Kidney (tissue), 14 donors: ENCODE measurements around the gene SH3PXD2A. TPM values are rescaled to one million over a fixed set of nuclear protein-coding genes. Genes with fewer than 3 reads are reported as not detected.

ENCODE experiments used
- DNase-seq, 5 donors: peaks; one replicate each; pipeline ENCODE4 v3.0.0-alpha.2; 2013 to 2020
- FAIRE-seq: peaks from 2 replicates; lab custom pipeline; 2012; peaks lifted over from hg19 to GRCh38; lab: Jason Lieb, UNC
- H3K27ac ChIP-seq, 2 donors: one replicate each; pipeline ENCODE4 v1.7.0; 2013; ENCODE audit warnings: low read depth in 2 of 2, low read length in 2 of 2, inconsistent platforms in 1 of 2
- H3K27me3 ChIP-seq: one replicate; pipeline ENCODE4 v1.7.1; 2013; ENCODE audit warnings: low read length, inconsistent platforms; ENCODE audit not compliant: control insufficient read depth, insufficient read depth
- H3K36me3 ChIP-seq, 3 donors: one replicate each; pipeline versions ENCODE4 v1.7.0 to v1.7.1; 2013; ENCODE audit warnings: low read length in 3 of 3, control low read depth in 1 of 3, inconsistent platforms in 1 of 3; ENCODE audit not compliant: insufficient read depth in 3 of 3, control insufficient read depth in 2 of 3
- H3K4me1 ChIP-seq, 3 donors: one replicate each; pipeline versions ENCODE4 v1.7.0 to v1.7.1; 2013; ENCODE audit warnings: low read length in 3 of 3, inconsistent platforms in 1 of 3, low read depth in 1 of 3; ENCODE audit not compliant: control insufficient read depth in 2 of 3, insufficient read depth in 2 of 3
- H3K4me3 ChIP-seq, 3 donors: one replicate each; pipeline versions ENCODE4 v1.7.0 to v1.8.1; 2013; ENCODE audit warnings: low read length in 3 of 3, control low read depth in 1 of 3, inconsistent platforms in 1 of 3
- H3K9ac ChIP-seq, 3 donors: one replicate each; pipeline versions ENCODE4 v1.7.0 to v1.7.1; 2013; ENCODE audit warnings: low read length in 3 of 3, control low read depth in 1 of 3, inconsistent platforms in 1 of 3
- H3K9me3 ChIP-seq, 3 donors: one replicate each; pipeline versions ENCODE4 v1.7.0 to v1.7.1; 2013; ENCODE audit warnings: low read length in 3 of 3, control low read depth in 1 of 3, inconsistent platforms in 1 of 3; ENCODE audit not compliant: control insufficient read depth in 2 of 3, insufficient read depth in 1 of 3
- intact Hi-C: fragments of 100-400 bp; cut with DNase I; formaldehyde crosslinking; loops from one replicate; pipeline ENCODE4 v1.11.1; 2022
- polyA plus RNA-seq: library from polyadenylated mRNA; stranded (reverse); fragments of 350-450 nt; fragmentation: Illumina TruSeq; extraction: RNeasy Lipid Tissue Mini Kit (QIAGEN cat#74804); gene quantifications from one replicate; pipeline ENCODE4 v1.2.3, GENCODE V29; 2014; ENCODE audit warnings: low read depth, low replicate concordance; ENCODE audit not compliant: insufficient read depth
- total RNA-seq: library from RNA; stranded (reverse); fragmentation: NEBNext Ultra II Directional; extraction: Animal tissue kit (Norgen Biotek cat#: 25700); gene quantifications from one replicate; pipeline ENCODE4 v1.2.1, GENCODE V29; 2021
- TF ChIP-seq, protein P1 (sequence below): IDR thresholded peaks from 3 replicates; pipeline ENCODE4 v1.5.1; 2012; ENCODE audit warnings: mild to moderate bottlenecking, moderate library complexity, borderline replicate concordance; ENCODE audit not compliant: insufficient read depth; ENCODE audit errors: extremely low read depth
- donor health status: control.
- donor health status: control.
- donor health status: control.
- donor health status: control.
- donor health status: control.
- donor health status: DM: yes; HTN: yes; CAD: no.
- donor health status: Normal renal cell carcinoma (clear cell type).

The SH3PXD2A gene
- total and polyA plus RNA-seq, 2 donors from 2014 or later, result 2.4 to 20.1 TPM

DNA sequence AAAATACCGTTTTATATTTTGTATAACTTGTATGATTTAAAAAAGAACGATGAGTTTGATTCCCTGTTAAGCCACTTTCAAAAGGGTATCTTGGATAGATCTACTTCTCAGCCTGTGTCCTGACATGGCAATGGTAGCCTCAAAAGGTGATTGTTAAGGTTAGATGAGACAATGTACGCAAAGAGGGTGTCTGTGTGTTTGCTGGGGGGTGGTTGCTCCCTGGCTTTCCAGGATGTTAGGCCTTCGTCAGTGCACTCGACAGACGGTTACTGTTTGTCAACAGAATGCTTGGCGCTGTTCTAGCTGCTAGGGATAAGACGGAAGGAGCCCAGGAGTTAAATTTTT is 271.5 kb downstream of the SH3PXD2A start:
- FAIRE-seq, result no peak
- no peak overlapping the region for H3K27ac ChIP-seq
- intact Hi-C loops, result no loop called here

GRCh38 chr10:103582331-103583123 is 272.8 kb downstream of the SH3PXD2A start:
- TF ChIP-seq, protein P1, sequence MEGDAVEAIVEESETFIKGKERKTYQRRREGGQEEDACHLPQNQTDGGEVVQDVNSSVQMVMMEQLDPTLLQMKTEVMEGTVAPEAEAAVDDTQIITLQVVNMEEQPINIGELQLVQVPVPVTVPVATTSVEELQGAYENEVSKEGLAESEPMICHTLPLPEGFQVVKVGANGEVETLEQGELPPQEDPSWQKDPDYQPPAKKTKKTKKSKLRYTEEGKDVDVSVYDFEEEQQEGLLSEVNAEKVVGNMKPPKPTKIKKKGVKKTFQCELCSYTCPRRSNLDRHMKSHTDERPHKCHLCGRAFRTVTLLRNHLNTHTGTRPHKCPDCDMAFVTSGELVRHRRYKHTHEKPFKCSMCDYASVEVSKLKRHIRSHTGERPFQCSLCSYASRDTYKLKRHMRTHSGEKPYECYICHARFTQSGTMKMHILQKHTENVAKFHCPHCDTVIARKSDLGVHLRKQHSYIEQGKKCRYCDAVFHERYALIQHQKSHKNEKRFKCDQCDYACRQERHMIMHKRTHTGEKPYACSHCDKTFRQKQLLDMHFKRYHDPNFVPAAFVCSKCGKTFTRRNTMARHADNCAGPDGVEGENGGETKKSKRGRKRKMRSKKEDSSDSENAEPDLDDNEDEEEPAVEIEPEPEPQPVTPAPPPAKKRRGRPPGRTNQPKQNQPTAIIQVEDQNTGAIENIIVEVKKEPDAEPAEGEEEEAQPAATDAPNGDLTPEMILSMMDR, result no peak
- DNase-seq (no peak), FAIRE-seq (no peak)
- Histone ChIP-seq H3K9me3 (no peaks in the 10 kb centered on the region), H3K4me3 (no peak overlapping the region), H3K9ac (no peak overlapping the region), H3K36me3 (no peaks in the 10 kb centered on the region), H3K27ac (no peak overlapping the region), H3K4me1 (peaks cover 0 to 4% (median 0%) of the 10 kb centered on the region in 3 donors), H3K27me3 (peaks cover 2% of the 10 kb centered on the region)
- intact Hi-C loops, result no loop called here

More for the DNA sequence above, 271.5 kb downstream of the SH3PXD2A start:
- no peak overlapping the region for H3K9ac ChIP-seq
- no peak for DNase-seq
- H3K4me1 ChIP-seq, result peaks cover 0 to 4% (median 0%) of the 10 kb centered on the region in 3 donors
- H3K27me3 ChIP-seq, result peaks cover 2% of the 10 kb centered on the region
- no peaks in the 10 kb centered on the region for H3K9me3 ChIP-seq
- no peaks in the 10 kb centered on the region for H3K36me3 ChIP-seq
- TF ChIP-seq, protein P1, result no peak
- peak overlapping the region in 2 of 3 donors; percentile 8 to 37 for H3K4me3 ChIP-seq

GRCh38 chr10:103581499-103581898 is 273.9 kb downstream of the SH3PXD2A start:
- Histone ChIP-seq H3K27ac (no peak overlapping the region), H3K4me1 (peaks cover 0 to 4% (median 0%) of the 10 kb centered on the region in 3 donors), H3K27me3 (peaks cover 2% of the 10 kb centered on the region), H3K36me3 (no peaks in the 10 kb centered on the region), H3K9me3 (no peaks in the 10 kb centered on the region), H3K9ac (no peak overlapping the region), H3K4me3 (no peak overlapping the region)
- FAIRE-seq (no peak), DNase-seq (no peak)
- intact Hi-C loops, result no loop called here
- TF ChIP-seq, protein P1, result no peak
